Neural progenitor cell (in vitro differentiated cells): ENCODE results near the gene GADD45B. TPM values are rescaled to one million over a fixed set of nuclear protein-coding genes. Genes with fewer than 3 reads are reported as not detected.

Experiments used
- DNase-seq: peaks from one replicate; pipeline ENCODE4 v3.0.0-alpha.2; 2016; ENCODE audit warnings: low spot score
- H2AFZ ChIP-seq: fragments of 200-600 bp; sonication (generic); replicated peaks from 2 replicates; pipeline ENCODE4 v1.6.1; 2016; ENCODE audit warnings: antibody characterized with exemption
- H3F3A ChIP-seq: fragments of 200-600 bp; sonication (generic); 2 replicates; pipeline ENCODE4 v1.6.1; 2016; ENCODE audit warnings: antibody characterized with exemption, low read depth
- H3K27ac ChIP-seq: fragments of 200-600 bp; sonication (generic); 2 replicates; pipeline ENCODE4 v1.5.1; 2016; ENCODE audit warnings: mild to moderate bottlenecking
- H3K27me3 ChIP-seq: fragments of 200-600 bp; sonication (generic); 2 replicates; pipeline ENCODE4 v1.6.1; 2016; ENCODE audit warnings: mild to moderate bottlenecking, moderate library complexity
- H3K36me3 ChIP-seq: fragments of 200-600 bp; sonication (generic); 2 replicates; pipeline ENCODE4 v1.5.1; 2016
- H3K4me1 ChIP-seq: fragments of 200-600 bp; sonication (generic); 2 replicates; pipeline ENCODE4 v1.6.1; 2016; ENCODE audit warnings: mixed run types
- H3K4me2 ChIP-seq: fragments of 200-600 bp; sonication (generic); 2 replicates; pipeline ENCODE4 v1.6.1; 2016
- H3K4me3 ChIP-seq: fragments of 200-600 bp; sonication (generic); 2 replicates; pipeline ENCODE4 v1.5.1; 2016
- H3K79me2 ChIP-seq: fragments of 200-600 bp; sonication (generic); 2 replicates; pipeline ENCODE4 v1.6.1; 2016; ENCODE audit warnings: low read depth
- H3K9ac ChIP-seq: fragments of 200-600 bp; sonication (generic); 2 replicates; pipeline ENCODE4 v1.6.1; 2016
- H3K9me3 ChIP-seq: fragments of 200-600 bp; sonication (generic); 2 replicates; pipeline ENCODE4 v1.5.1; 2016; ENCODE audit warnings: low read depth
- H4K20me1 ChIP-seq: fragments of 200-600 bp; sonication (generic); 2 replicates; pipeline ENCODE4 v1.6.1; 2016; ENCODE audit warnings: low read depth
- H3K27ac Mint-ChIP-seq: 3 replicates; pipeline ENCODE4 v1.8.0; 2021; ENCODE audit warnings: mixed read lengths
- H3K27me3 Mint-ChIP-seq: 2 replicates; pipeline ENCODE4 v1.8.0; 2022; ENCODE audit warnings: low read depth, mild to moderate bottlenecking, inconsistent platforms, moderate library complexity, mixed read lengths; ENCODE audit not compliant: insufficient read depth
- H3K36me3 Mint-ChIP-seq: 3 replicates; pipeline ENCODE4 v1.8.0; 2021; ENCODE audit warnings: mixed read lengths
- H3K4me1 Mint-ChIP-seq: 3 replicates; pipeline ENCODE4 v1.8.0; 2021; ENCODE audit warnings: mixed read lengths
- H3K4me3 Mint-ChIP-seq: 3 replicates; pipeline ENCODE4 v1.8.0; 2021; ENCODE audit warnings: mild to moderate bottlenecking, moderate library complexity, mixed read lengths
- H3K9me3 Mint-ChIP-seq: 3 replicates; pipeline ENCODE4 v1.8.0; 2020; ENCODE audit warnings: mixed read lengths
- CTCF ChIP-seq: fragments of 200-600 bp; sonication (generic); IDR thresholded peaks from 2 replicates; pipeline ENCODE4 v1.5.1; 2017; ENCODE audit warnings: antibody characterized with exemption, mild to moderate bottlenecking
- EZH2 ChIP-seq: fragments of 200-600 bp; sonication (generic); IDR thresholded peaks from 2 replicates; pipeline ENCODE4 v1.6.1; 2017; ENCODE audit warnings: antibody characterized with exemption, mild to moderate bottlenecking, moderate library complexity
- EZH2phosphoT487 ChIP-seq: fragments of 200-600 bp; sonication (generic); IDR thresholded peaks from 2 replicates; pipeline ENCODE4 v1.6.1; 2017; ENCODE audit warnings: antibody characterized with exemption
- total RNA-seq: library from RNA; depleted of rRNA; stranded (reverse); fragments of >200 nt; gene quantifications from 2 replicates; pipeline ENCODE4 v1.2.3, GENCODE V29; 2015; ENCODE audit warnings: low replicate concordance

Gene GADD45B
- total RNA-seq, 1 donor from 2014 or later: 6.2 TPM

DNA sequence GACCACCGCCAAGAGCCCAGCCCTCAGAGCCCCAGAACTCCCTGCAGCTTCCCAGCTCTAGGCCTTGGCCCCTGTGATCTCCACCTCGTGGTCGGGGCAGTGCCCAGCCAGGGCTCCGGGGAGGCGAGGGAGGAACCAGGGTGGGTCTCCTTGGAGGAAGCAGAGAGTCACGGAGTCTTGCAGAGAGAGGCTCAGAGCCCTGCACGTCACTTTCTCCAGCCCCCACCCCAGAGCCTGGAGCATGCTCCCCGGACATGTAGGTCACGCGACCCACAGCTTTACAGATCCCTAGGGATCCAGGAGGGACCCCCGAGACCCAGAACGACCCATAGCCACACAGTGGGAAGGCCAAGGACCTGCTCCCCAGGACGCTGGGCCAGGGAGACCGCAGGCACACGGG, 11.9 kb downstream of the GADD45B start:
- H3K27me3 ChIP-seq: peaks cover 62% of the 10 kb centered on the region
- H3K9me3 Mint-ChIP-seq: peaks cover 6% of the 10 kb centered on the region
- H3K4me3 ChIP-seq: no peak overlapping the region
- peaks cover 45% of the 10 kb centered on the region for H3K27me3 Mint-ChIP-seq
- H3K4me3 Mint-ChIP-seq: no peak overlapping the region
- no peaks in the 10 kb centered on the region for H3K79me2 ChIP-seq
- H3K27ac Mint-ChIP-seq: no peak overlapping the region
- H3K4me1 ChIP-seq: no peaks in the 10 kb centered on the region
- H3K9ac ChIP-seq: no peak overlapping the region
- H3K27ac ChIP-seq: no peak overlapping the region
- no peaks in the 10 kb centered on the region for H4K20me1 ChIP-seq
- no peaks in the 10 kb centered on the region for H3K36me3 ChIP-seq
- H3K4me1 Mint-ChIP-seq: peaks cover 14% of the 10 kb centered on the region
- no peak for DNase-seq
- TF ChIP-seq CTCF: no peak
- TF ChIP-seq EZH2phosphoT487: no peak
- no peak for TF ChIP-seq EZH2
- H3F3A ChIP-seq: peaks cover 10% of the 10 kb centered on the region
- H3K36me3 Mint-ChIP-seq: no peaks in the 10 kb centered on the region
- no peak overlapping the region for H3K4me2 ChIP-seq
- no peak overlapping the region for H2AFZ ChIP-seq
- no peaks in the 10 kb centered on the region for H3K9me3 ChIP-seq

DNA sequence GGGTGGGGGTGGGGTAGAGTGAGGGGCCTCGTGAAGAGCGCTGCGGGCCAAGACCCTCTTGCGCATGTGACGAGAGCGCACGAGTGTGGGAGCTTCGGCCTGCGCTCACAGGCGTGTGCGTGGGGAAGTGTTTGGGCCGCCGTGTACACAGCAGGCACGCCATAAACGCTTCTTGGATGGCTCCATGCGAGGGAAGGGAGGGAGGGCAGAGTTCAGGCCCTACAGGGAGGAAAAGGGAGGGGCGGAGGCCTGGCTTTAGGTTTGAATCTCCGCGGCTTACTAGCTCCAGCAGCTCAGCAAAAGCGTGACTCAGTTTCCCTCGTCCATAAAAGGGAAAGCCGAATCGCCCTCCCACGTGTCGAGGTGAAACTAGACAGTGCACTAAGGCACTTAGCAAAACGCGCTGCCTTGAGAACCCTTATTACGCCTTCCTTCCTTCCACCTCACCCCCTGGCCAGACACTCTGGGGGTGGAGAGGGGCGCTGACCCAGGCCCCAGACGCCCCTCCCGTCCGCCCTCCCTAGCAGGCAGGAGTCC, 12.5 kb downstream of the GADD45B start:
- H3K27me3 Mint-ChIP-seq: peaks cover 45% of the 10 kb centered on the region
- Histone ChIP-seq H3K4me3 (peak overlapping the region; percentile 50), H2AFZ (peak overlapping the region; percentile 63), H3K79me2 (no peaks in the 10 kb centered on the region), H3F3A (peaks cover 13% of the 10 kb centered on the region), H3K9ac (no peak overlapping the region), H3K4me2 (peak overlapping the region; percentile 85), H3K36me3 (no peaks in the 10 kb centered on the region), H3K9me3 (no peaks in the 10 kb centered on the region), H4K20me1 (no peaks in the 10 kb centered on the region), H3K27me3 (peaks cover 68% of the 10 kb centered on the region), H3K4me1 (no peaks in the 10 kb centered on the region), H3K27ac (no peak overlapping the region)
- H3K4me3 Mint-ChIP-seq: no peak overlapping the region
- peaks cover 14% of the 10 kb centered on the region for H3K4me1 Mint-ChIP-seq
- no peak for DNase-seq
- no peaks in the 10 kb centered on the region for H3K36me3 Mint-ChIP-seq
- TF ChIP-seq EZH2 (no peak), CTCF (no peak), EZH2phosphoT487 (no peak)
- H3K27ac Mint-ChIP-seq: no peak overlapping the region
- peaks cover 6% of the 10 kb centered on the region for H3K9me3 Mint-ChIP-seq

GRCh38 chr19:2488942-2489731, 13.2 kb downstream of the GADD45B start:
- no peaks in the 10 kb centered on the region for H3K4me1 ChIP-seq
- H2AFZ ChIP-seq: peak overlapping the region; percentile 63
- no peak overlapping the region for H3K9ac ChIP-seq
- H3K27ac ChIP-seq: no peak overlapping the region
- Mint-ChIP-seq H3K4me1 (peaks cover 20% of the 10 kb centered on the region), H3K4me3 (peak overlapping the region; percentile 71), H3K9me3 (peaks cover 6% of the 10 kb centered on the region), H3K27me3 (peaks cover 50% of the 10 kb centered on the region), H3K36me3 (no peaks in the 10 kb centered on the region), H3K27ac (no peak overlapping the region)
- peaks cover 20% of the 10 kb centered on the region for H3F3A ChIP-seq
- no peaks in the 10 kb centered on the region for H3K9me3 ChIP-seq
- peak overlapping the region; percentile 50 for H3K4me3 ChIP-seq
- H3K4me2 ChIP-seq: peak overlapping the region; percentile 85
- H4K20me1 ChIP-seq: no peaks in the 10 kb centered on the region
- TF ChIP-seq EZH2 (peak; percentile 72), CTCF (no peak), EZH2phosphoT487 (peak; percentile 61)
- peak; percentile 85 for DNase-seq
- H3K27me3 ChIP-seq: peaks cover 75% of the 10 kb centered on the region
- no peaks in the 10 kb centered on the region for H3K36me3 ChIP-seq
- H3K79me2 ChIP-seq: no peaks in the 10 kb centered on the region
